SK-N-SH treated with all-trans-retinoic acid at 6 μM for 48 hours (cell line): ENCODE measurements around the gene CCRL2.

ENCODE experiments used
- ARNTL ChIP-seq: fragments of 450-650 bp; formaldehyde crosslinking; IDR thresholded peaks from 2 replicates; pipeline ENCODE4 v1.5.0; 2020; ENCODE audit warnings: low read depth, mild to moderate bottlenecking, moderate library complexity, borderline replicate concordance
- ESRRG ChIP-seq: fragments of 250-450 bp; sonication (Bioruptor Pico); IDR thresholded peaks from 2 replicates; pipeline ENCODE4 v1.6.1; 2021; ENCODE audit warnings: mild to moderate bottlenecking
- GLIS3 ChIP-seq: fragments of 250-450 bp; sonication (Bioruptor Pico); IDR thresholded peaks from 2 replicates; pipeline ENCODE4 v1.5.0; 2020; ENCODE audit warnings: mild to moderate bottlenecking, moderate library complexity
- OSR1 ChIP-seq: fragments of 250-450 bp; sonication (Bioruptor Pico); IDR thresholded peaks from 2 replicates; pipeline ENCODE4 v1.8.0; 2022; ENCODE audit warnings: moderate library complexity, mild to moderate bottlenecking, inconsistent platforms
- RARB ChIP-seq: fragments of 250-450 bp; sonication (Bioruptor Pico); IDR thresholded peaks from 2 replicates; pipeline ENCODE4 v1.8.0; 2021; ENCODE audit warnings: mild to moderate bottlenecking, moderate library complexity
- TOX ChIP-seq: fragments of 250-450 bp; sonication (Bioruptor Pico); IDR thresholded peaks from 2 replicates; pipeline ENCODE4 v1.8.0; 2021; ENCODE audit warnings: mild to moderate bottlenecking, moderate library complexity, borderline replicate concordance
- ZC3H10 ChIP-seq: fragments of 250-450 bp; sonication (Bioruptor Pico); IDR thresholded peaks from 2 replicates; pipeline ENCODE4 v1.5.1; 2021; ENCODE audit warnings: mild to moderate bottlenecking, moderate library complexity
- ZFP3 ChIP-seq: fragments of 250-450 bp; sonication (Bioruptor Pico); IDR thresholded peaks from 2 replicates; pipeline ENCODE4 v1.5.0; 2020; ENCODE audit warnings: mild to moderate bottlenecking, moderate library complexity
- ZNF565 ChIP-seq: fragments of 450-650 bp; formaldehyde crosslinking; conservative IDR thresholded peaks from 2 replicates; pipeline ENCODE4 v1.5.0; 2020; ENCODE audit warnings: low read depth, mild to moderate bottlenecking, moderate library complexity
- ZNF8 ChIP-seq: fragments of 450-650 bp; formaldehyde crosslinking; IDR thresholded peaks from 2 replicates; pipeline ENCODE4 v1.5.0; 2020; ENCODE audit warnings: mild to moderate bottlenecking, moderate library complexity
- TF ChIP-seq, protein P1 (sequence below): fragments of 250-450 bp; sonication (Bioruptor Pico); IDR thresholded peaks from 2 replicates; pipeline ENCODE4 v1.8.0; 2020; ENCODE audit warnings: mild to moderate bottlenecking, moderate library complexity, borderline replicate concordance
- TF ChIP-seq, protein P2 (sequence below): fragments of 250-450 bp; sonication (Bioruptor Pico); IDR thresholded peaks from 2 replicates; pipeline ENCODE4 v1.5.1; 2020; ENCODE audit warnings: low read depth, mild to moderate bottlenecking, moderate library complexity

DNA sequence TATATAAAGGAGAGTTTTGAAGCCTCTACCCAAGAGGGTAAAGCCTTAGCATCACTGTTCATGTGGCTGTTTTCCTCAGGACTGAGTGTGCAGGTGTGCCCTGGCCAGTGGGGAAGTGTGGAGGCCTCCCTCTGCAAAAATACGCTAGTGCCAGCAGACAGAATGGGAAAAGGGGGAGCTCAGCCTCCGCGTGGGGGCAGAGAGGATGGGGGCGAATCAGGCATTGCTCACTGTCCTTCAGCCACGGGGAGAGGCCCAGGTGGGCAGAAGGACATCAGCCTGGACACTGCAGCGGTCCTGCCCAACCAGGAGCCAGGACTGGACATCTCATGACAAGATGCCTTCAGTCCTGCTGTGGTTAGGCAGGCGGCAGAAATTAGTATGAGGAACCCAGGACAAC is 47.5 kb downstream of the CCRL2 start:
- no peak for TF ChIP-seq ZC3H10
- no peak for TF ChIP-seq TOX (CRISPR knock-in tag)
- no peak for TF ChIP-seq RARB (CRISPR knock-in tag)
- no peak for TF ChIP-seq GLIS3 (CRISPR knock-in tag)
- TF ChIP-seq, protein P1, sequence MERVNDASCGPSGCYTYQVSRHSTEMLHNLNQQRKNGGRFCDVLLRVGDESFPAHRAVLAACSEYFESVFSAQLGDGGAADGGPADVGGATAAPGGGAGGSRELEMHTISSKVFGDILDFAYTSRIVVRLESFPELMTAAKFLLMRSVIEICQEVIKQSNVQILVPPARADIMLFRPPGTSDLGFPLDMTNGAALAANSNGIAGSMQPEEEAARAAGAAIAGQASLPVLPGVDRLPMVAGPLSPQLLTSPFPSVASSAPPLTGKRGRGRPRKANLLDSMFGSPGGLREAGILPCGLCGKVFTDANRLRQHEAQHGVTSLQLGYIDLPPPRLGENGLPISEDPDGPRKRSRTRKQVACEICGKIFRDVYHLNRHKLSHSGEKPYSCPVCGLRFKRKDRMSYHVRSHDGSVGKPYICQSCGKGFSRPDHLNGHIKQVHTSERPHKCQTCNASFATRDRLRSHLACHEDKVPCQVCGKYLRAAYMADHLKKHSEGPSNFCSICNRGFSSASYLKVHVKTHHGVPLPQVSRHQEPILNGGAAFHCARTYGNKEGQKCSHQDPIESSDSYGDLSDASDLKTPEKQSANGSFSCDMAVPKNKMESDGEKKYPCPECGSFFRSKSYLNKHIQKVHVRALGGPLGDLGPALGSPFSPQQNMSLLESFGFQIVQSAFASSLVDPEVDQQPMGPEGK = no peak
- TF ChIP-seq, protein P2, sequence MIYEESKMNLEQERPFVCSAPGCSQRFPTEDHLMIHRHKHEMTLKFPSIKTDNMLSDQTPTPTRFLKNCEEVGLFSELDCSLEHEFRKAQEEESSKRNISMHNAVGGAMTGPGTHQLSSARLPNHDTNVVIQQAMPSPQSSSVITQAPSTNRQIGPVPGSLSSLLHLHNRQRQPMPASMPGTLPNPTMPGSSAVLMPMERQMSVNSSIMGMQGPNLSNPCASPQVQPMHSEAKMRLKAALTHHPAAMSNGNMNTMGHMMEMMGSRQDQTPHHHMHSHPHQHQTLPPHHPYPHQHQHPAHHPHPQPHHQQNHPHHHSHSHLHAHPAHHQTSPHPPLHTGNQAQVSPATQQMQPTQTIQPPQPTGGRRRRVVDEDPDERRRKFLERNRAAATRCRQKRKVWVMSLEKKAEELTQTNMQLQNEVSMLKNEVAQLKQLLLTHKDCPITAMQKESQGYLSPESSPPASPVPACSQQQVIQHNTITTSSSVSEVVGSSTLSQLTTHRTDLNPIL (CRISPR knock-in tag) = no peak
- TF ChIP-seq ZFP3 (CRISPR knock-in tag) = no peak
- TF ChIP-seq ARNTL = no peak
- no peak for TF ChIP-seq ZNF565 (CRISPR knock-in tag)
- TF ChIP-seq OSR1 (CRISPR knock-in tag) = no peak
- TF ChIP-seq ZNF8 (CRISPR knock-in tag) = no peak
- no peak for TF ChIP-seq ESRRG (CRISPR knock-in tag)
